HG03135 (cell line): ENCODE data around the gene FAM13B.
"Not testable (repeated sequence)": the region's sequence is repeated elsewhere in the genome, so short reads cannot be mapped to it uniquely, and the experiment has no call there.

Experiments
- ATAC-seq: cut with Tn5 transposase; IDR thresholded peaks from one replicate; pipeline ENCODE4 v1.9.1; 2021; ENCODE audit warnings: mild to moderate bottlenecking, moderate library complexity; ENCODE audit not compliant: unreplicated experiment

FAM13B gene

GRCh38 chr5:138032572-138033385 lies at the start of gene FAM13B:
Gene FAM13B (minus strand): TSS chr5:138033079. CDS start chr5:138019111, 13,968 bp downstream.
- peak; percentile 60 for ATAC-seq

- no peak for ATAC-seq
These were observed 49.2 kb upstream of the FAM13B start for GRCh38 chr5:138082033-138082432.

- no peak for ATAC-seq
These were observed 45.2 kb upstream of the FAM13B start for GRCh38 chr5:138078006-138078643.

GRCh38 chr5:138077064-138077696 lies 44.3 kb upstream of the FAM13B start:
- no peak for ATAC-seq

GRCh38 chr5:138070026-138070425 lies 37.1 kb upstream of the FAM13B start:
- ATAC-seq: not testable (repeated sequence)

GRCh38 chr5:138068742-138069600 lies 36.1 kb upstream of the FAM13B start:
- no peak for ATAC-seq

- ATAC-seq: no peak
These were observed 35.1 kb upstream of the FAM13B start for GRCh38 chr5:138067945-138068344.

GRCh38 chr5:138065102-138065501 lies 32.2 kb upstream of the FAM13B start:
- no peak for ATAC-seq

- ATAC-seq: no peak
These were observed 31.6 kb upstream of the FAM13B start for GRCh38 chr5:138064526-138064925.

GRCh38 chr5:138054847-138055558 lies 22.1 kb upstream of the FAM13B start:
- no peak for ATAC-seq

GRCh38 chr5:138054206-138054605 lies 21.3 kb upstream of the FAM13B start:
- no peak for ATAC-seq

GRCh38 chr5:138053554-138053953 lies 20.7 kb upstream of the FAM13B start:
- ATAC-seq: no peak

- not testable (repeated sequence) for ATAC-seq
These were observed 19.8 kb upstream of the FAM13B start for GRCh38 chr5:138052718-138053117.

- no peak for ATAC-seq
These were observed 18.8 kb upstream of the FAM13B start for GRCh38 chr5:138051441-138052296.

- ATAC-seq: not testable (repeated sequence)
These were observed 12.4 kb upstream of the FAM13B start for GRCh38 chr5:138045283-138045682.

GRCh38 chr5:138038826-138039225 lies 5.9 kb upstream of the FAM13B start:
- no peak for ATAC-seq

- no peak for ATAC-seq
These were observed 5.2 kb upstream of the FAM13B start for GRCh38 chr5:138037907-138038633.

- no peak for ATAC-seq
These were observed 4.4 kb upstream of the FAM13B start for GRCh38 chr5:138037271-138037670.
